Right kidney (tissue), 1 donor: ENCODE results near the gene JCAD.

Experiments used
- DNase-seq: peaks from one replicate; pipeline ENCODE4 v3.0.0-alpha.2; 2016

Gene JCAD

GRCh38 chr10:30047924-30048531, 11.4 kb downstream of the JCAD start:
- DNase-seq = no peak

GRCh38 chr10:30047430-30047829, 12.0 kb downstream of the JCAD start:
- DNase-seq = no peak

DNA sequence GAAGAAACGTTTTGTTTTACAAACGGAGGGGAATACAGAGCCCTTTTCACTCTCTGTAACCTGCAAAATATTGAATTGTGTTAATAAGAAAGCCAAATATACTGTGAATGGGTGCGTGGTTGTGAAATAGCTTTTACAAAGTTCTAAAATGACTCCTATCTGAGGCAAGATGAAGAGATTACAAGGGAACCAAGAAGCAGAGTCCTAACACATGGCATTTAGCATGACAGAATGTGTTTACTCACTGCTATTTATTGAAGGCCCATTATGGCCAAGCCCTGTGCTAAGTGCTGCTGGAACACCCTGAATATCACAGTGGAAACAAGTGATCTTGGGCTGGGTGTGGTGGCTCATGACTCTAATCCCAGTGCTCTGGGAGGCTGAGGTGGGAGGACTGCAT, 12.9 kb downstream of the JCAD start:
- no peak for DNase-seq

- DNase-seq = no peak
Measured at GRCh38 chr10:30045961-30046360, 13.4 kb downstream of the JCAD start.

- DNase-seq = no peak
Measured at GRCh38 chr10:30043476-30044270, 15.7 kb downstream of the JCAD start.

DNA sequence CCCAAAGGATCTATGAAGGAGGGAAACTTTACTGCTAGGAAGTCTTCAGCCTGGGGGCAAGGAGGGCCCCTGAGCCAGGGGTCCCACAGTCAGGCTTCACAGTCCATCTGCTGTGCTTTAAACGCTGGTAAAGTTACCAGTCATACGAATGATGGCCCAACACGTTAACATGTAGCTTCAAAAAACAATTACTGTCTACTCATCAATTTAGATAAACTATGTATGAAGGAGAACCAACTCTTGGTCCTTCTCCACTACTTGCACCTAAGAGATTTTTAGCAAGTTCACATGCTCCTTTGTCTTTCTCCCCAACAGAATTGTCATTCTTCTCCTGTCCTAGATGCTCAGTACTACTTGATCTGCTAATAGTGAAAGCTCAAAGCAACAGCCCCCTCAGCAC, 16.6 kb downstream of the JCAD start:
- no peak for DNase-seq

DNA sequence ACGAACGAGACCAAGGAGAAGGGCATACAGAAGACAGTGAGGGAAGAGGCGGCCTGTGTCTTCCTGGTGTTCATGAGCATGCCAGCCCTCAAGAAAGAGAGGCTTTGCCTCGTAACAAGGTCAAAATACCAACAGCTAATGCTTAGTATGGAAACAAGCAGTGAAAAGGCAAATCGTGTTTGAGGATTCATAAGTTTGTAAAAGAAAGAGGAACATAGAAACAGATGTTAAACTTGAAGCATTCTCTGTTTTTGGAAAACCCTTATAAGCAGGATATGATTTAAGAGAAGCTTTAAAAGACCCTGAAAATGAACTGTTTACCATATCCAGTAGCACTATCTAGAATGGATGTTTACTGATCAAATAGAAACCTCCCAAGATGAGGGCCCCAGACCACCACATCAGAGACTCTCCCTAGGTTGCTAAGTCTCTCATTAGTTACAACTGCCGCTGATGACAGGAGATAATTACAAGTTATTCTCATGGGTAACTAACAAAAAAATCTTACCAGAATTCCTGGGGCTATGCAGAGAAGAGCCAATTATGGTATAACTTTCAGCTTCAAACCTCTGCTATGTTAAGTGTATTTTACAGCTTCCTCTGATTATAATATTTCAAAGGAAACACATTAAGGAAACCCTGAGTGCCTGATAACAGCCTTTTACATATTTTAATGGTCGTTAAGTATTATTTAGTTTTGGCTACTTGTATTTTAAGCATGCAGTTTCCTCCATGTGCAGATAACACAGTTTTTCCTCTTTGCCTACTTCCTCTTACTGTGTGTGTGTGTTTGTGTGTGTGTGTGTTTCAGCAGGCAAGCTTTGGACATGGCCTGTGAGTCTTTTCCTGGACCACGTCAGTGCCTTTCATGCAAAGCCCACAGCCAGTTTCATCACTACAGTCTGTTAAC, 17.9 kb downstream of the JCAD start:
- DNase-seq = no peak

GRCh38 chr10:30040597-30040996, 18.8 kb downstream of the JCAD start:
- no peak for DNase-seq

DNA sequence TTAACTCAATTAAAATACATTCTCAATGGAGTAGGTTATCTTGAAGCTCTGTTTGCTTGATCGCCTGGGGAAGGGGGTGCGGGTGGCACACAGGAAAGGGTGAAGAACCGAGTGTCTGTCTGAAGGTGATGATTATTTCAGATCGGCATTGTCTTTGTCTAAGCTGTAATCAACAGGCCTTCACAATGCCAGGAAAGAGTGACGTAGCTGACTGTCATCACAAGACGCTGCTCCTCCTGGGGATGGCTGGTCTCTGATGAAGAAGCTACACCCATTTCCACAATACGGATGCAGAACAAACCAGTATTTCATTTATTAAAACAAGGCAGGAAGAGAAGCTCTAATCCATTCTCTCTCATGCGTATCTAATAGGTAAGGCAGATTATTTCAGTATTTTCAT, 19.4 kb downstream of the JCAD start:
- DNase-seq = no peak

GRCh38 chr10:30039567-30039966, 19.8 kb downstream of the JCAD start:
- no peak for DNase-seq

GRCh38 chr10:30038781-30039536, 20.4 kb downstream of the JCAD start:
- no peak for DNase-seq

GRCh38 chr10:30037620-30038336, 21.6 kb downstream of the JCAD start:
- no peak for DNase-seq

GRCh38 chr10:30036811-30037210, 22.6 kb downstream of the JCAD start:
- no peak for DNase-seq

DNA sequence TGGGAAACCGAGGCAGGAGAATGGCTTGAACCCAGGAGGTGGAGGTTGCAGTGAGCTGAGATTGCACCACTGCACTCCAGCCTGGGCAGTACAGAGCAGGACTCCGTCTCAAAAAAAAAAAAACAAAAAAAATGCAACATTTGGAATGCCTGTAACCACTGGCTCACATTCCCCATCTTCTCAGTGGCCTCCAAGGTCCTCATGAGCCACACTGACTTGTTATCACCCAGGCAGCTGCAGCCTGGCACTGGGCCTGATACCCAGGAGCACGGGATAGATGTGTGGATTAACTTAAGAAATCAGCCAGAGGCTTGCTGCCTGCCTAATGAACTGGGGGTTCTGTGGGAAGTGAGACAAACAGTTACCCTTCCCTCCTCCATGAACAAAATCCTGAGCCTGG, 23.0 kb downstream of the JCAD start:
- DNase-seq = no peak

DNA sequence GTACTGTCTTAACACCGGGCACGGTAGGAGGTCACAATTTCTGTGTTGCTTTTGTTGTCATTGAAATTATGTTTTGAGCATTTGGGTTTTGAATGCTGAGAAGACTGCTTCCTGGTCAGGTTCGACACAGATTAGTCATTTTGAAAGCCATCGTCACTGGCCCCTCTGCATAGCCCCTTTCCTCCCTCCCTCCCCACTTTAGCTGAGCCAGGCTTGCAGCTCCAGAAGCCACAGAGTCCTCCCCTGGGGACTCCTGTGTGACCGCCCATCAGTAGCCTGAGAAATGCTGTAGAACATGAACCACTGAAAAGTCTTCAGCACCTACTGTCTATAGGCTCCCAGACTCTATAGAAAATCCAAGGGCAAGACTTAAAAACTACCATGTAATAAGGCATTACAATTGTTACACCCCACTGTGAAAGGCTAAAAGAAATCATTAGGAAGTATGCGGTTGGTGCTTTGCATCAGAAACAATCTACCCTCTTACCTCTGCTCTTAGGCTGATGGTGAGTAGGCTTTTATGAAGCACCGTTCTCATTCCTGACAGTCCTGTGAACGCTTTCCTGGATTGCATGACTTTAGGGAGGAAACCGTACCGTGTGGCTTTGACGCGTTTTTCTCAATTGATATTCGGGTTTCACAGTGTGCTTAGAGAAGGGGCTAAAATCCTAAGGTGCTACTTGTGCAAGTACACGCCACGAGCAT, 24.8 kb downstream of the JCAD start:
- no peak for DNase-seq

DNA sequence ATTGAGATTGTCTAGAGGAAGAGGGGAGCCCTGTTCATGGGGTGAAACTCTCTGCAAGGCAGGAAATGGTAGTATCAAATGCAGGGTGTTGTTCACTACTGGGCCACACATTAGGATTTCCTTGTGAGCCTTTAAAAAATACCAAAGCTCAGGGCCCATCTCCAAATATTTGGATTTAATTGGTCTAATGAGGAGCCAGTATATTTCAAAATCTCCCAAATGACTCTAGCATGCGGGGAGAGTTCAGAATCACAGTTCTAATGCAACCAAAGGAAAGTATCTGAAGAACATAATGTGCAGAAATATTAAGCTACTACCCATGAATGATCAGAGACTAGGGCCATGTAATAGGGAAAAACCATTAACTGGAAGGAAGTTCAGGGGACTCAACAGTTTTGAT, 27.3 kb downstream of the JCAD start:
- no peak for DNase-seq

DNA sequence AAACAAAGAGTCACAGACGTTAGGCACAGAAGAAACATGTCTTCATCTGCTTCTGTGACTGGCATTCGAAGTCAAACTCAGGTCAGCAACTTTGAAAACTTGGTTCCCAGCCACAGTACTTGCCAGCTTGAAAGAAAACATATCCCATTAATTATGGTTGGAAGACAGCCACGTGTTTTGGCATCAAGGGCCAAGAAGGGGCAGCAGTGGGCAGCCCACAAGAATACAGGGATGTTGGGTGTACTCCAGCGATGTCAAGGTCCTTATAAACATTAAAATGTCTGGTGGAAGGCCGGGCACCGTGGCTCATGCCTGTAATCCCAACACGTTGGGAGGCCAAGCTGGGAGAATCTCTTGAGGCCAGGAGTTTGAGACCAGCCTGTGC, 29.5 kb downstream of the JCAD start:
- no peak for DNase-seq

DNA sequence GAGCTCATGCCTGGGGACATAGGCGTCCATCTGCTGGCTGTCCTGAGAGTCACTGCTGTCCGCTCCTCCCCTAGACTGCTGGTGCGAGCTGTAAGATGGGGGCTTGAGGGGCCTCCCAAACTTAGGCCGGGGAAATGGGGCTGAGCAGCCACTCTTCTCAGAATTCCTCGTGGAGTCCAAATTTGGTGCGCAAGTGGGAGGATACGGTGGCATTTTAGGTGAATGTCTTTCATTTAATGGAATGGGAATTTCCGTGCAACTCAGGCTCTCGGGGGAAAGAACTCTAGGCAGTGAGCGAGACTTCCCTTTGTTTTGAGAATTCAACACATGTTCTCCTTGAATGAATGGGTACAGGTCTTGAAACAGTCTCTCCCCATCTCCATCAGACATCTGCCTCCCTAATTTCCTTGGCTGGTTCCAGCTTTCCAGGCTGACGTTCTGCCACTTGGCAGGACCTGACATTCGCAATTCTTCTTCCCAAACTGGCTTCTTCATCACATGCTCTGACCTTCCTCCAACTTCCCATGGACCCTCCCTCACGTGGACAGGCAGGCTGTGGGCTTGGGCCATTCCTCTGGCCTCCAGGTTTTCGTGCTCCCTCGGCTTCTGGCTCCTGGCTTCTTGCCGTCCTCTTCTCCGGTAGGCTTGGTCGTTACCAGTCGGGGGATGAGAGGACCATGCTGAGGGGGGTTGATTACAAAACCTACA, 30.1 kb downstream of the JCAD start:
- DNase-seq = no peak

DNA sequence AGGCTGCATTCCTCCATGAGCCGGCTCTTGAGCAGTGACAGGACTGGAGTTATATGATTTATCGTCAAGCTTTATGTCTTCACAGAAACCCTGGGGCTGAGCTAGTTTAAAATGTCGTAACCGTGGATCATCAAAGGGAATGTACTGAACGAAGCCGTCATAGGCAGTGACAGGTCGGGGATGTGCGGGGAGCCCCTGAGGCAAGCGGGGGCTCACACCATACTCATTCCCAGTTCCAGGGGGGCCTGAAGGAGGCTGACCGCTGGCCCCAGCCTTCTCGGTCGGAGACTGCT, 30.7 kb downstream of the JCAD start:
- DNase-seq = no peak

DNA sequence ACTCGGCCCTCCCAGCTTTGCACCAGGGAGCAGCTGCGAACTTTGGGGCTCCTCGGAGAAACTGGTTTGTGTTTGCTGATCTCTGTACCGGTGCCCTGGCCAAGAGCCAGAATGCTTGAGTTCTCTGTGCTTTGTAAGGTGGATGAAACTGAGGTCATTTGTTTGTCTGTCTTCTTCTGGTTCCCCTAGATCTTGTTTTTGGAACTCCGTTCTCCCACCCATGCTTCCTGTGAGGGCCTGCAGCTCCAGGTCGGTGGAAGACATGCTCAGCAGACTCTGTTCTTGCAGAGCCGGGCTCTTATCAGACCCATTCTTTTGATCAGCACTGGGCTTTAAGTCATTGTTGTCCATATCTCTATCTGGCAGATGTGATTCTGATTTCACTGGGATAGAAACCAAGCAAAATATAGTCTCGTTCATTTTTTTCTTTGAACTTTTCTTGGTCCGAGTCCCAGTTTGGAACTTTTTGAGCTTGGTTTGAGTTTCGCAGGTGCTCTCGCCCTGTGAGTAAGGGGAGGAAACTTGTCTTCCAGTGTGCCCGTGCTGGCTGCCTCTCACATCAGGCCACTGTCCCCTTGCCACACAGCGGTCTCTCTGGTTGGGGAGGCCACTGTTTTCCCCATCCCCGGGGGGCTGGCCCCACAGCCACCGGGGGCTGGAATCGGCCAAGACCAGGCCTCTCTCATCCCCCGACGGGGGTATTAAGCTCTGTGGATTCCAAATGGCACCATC, 31.2 kb downstream of the JCAD start:
- DNase-seq = no peak
